B cell (primary cell): ENCODE data around the gene CCNA2.

ENCODE experiments used
- CTCF ChIP-seq: fragments of 200-600 bp; IDR thresholded peaks from one replicate; pipeline ENCODE4 v1.8.0; 2022; ENCODE audit warnings: antibody characterized with exemption, mild to moderate bottlenecking
- EZH2 ChIP-seq: IDR thresholded peaks from 2 replicates; pipeline ENCODE4 v1.6.1; 2012; ENCODE audit warnings: borderline replicate concordance, low read depth, mild to moderate bottlenecking, moderate library complexity, low read length; ENCODE audit not compliant: insufficient read depth, poor library complexity, severe bottlenecking

GRCh38 chr4:121799867-121800501, 23.7 kb downstream of the CCNA2 start:
- no peak for TF ChIP-seq CTCF
- no peak for TF ChIP-seq EZH2
